Osteoblast (primary cell): ENCODE results near the gene NRP2. TPM values are rescaled to one million over a fixed set of nuclear protein-coding genes. Genes with fewer than 3 reads are reported as not detected.

Experiments used
- DNase-seq: peaks from one replicate; pipeline ENCODE4 v3.0.0; 2011; ENCODE audit warnings: low spot score, mixed read lengths; ENCODE audit not compliant: insufficient read length; ENCODE audit errors: missing footprints
- H2AFZ ChIP-seq: 2 replicates; pipeline ENCODE4 v1.6.0; 2011; ENCODE audit warnings: mild to moderate bottlenecking, low read length
- H3K27ac ChIP-seq: 2 replicates; pipeline ENCODE4 v1.5.1; 2011; ENCODE audit warnings: mild to moderate bottlenecking, low read depth, low read length, moderate library complexity
- H3K27me3 ChIP-seq: 2 replicates; pipeline ENCODE4 v1.6.0; 2012; ENCODE audit warnings: mild to moderate bottlenecking, control low read depth, inconsistent platforms, low read length, moderate library complexity; ENCODE audit not compliant: insufficient read depth
- H3K36me3 ChIP-seq: 2 replicates; pipeline ENCODE4 v1.5.1; 2011; ENCODE audit warnings: mild to moderate bottlenecking, low read length, control low read depth, moderate library complexity; ENCODE audit not compliant: insufficient read depth
- H3K4me1 ChIP-seq: 2 replicates; pipeline ENCODE4 v1.5.1; 2011; ENCODE audit warnings: mild to moderate bottlenecking, low read length, control low read depth, moderate library complexity; ENCODE audit not compliant: insufficient read depth
- H3K4me2 ChIP-seq: 2 replicates; pipeline ENCODE4 v1.6.0; 2011; ENCODE audit warnings: mild to moderate bottlenecking, low read length; ENCODE audit not compliant: insufficient read depth
- H3K4me3 ChIP-seq: fragments of 200-600 bp; sonication (generic); 3 replicates; pipeline ENCODE4 v1.5.1; 2012; ENCODE audit warnings: mild to moderate bottlenecking, low read length, inconsistent platforms; ENCODE audit not compliant: insufficient read depth
- H3K79me2 ChIP-seq: 2 replicates; pipeline ENCODE4 v1.6.0; 2012; ENCODE audit warnings: mild to moderate bottlenecking, low read length, control low read depth, inconsistent platforms; ENCODE audit not compliant: insufficient read depth
- H3K9me3 ChIP-seq: 2 replicates; pipeline ENCODE4 v1.5.1; 2011; ENCODE audit warnings: low read depth, low read length, control low read depth
- H4K20me1 ChIP-seq: 2 replicates; pipeline ENCODE4 v1.6.0; 2012; ENCODE audit warnings: mild to moderate bottlenecking, low read length, control low read depth; ENCODE audit not compliant: insufficient read depth
- CTCF ChIP-seq: IDR thresholded peaks from 2 replicates; pipeline ENCODE4 v1.5.1; 2011; ENCODE audit warnings: mild to moderate bottlenecking, low read depth, low read length, moderate library complexity; ENCODE audit errors: extremely low read depth
- total RNA-seq: library from RNA; depleted of rRNA; stranded (reverse); fragments of >200 nt; gene quantifications from 2 replicates; pipeline ENCODE4 v1.2.3, GENCODE V29; 2012

The NRP2 gene
- total RNA-seq, 1 donor, result 183 TPM

GRCh38 chr2:205703471-205704126 is 21.3 kb downstream of the NRP2 start:
- Histone ChIP-seq H3K4me3 (no peak overlapping the region), H3K9me3 (no peaks in the 10 kb centered on the region), H3K27me3 (no peaks in the 10 kb centered on the region), H3K36me3 (peaks cover 19% of the 10 kb centered on the region), H3K79me2 (peaks cover 33% of the 10 kb centered on the region), H3K4me2 (no peak overlapping the region), H3K4me1 (peaks cover 93% of the 10 kb centered on the region), H4K20me1 (no peaks in the 10 kb centered on the region), H3K27ac (peak overlapping the region; percentile 98), H2AFZ (no peak overlapping the region)
- DNase-seq, result no peak
- TF ChIP-seq CTCF, result no peak

- peak overlapping the region; percentile 4 for H2AFZ ChIP-seq
- H3K9me3 ChIP-seq, result no peaks in the 10 kb centered on the region
- peak overlapping the region; percentile 98 for H3K27ac ChIP-seq
- no peaks in the 10 kb centered on the region for H4K20me1 ChIP-seq
- DNase-seq, result no peak
- H3K4me3 ChIP-seq, result no peak overlapping the region
- peaks cover 93% of the 10 kb centered on the region for H3K4me1 ChIP-seq
- H3K4me2 ChIP-seq, result peak overlapping the region; percentile 44
- H3K36me3 ChIP-seq, result peaks cover 15% of the 10 kb centered on the region
- no peaks in the 10 kb centered on the region for H3K27me3 ChIP-seq
- H3K79me2 ChIP-seq, result peaks cover 39% of the 10 kb centered on the region
- no peak for TF ChIP-seq CTCF
These were observed 21.9 kb downstream of the NRP2 start for GRCh38 chr2:205704127-205704741.

GRCh38 chr2:205705511-205706349 is 23.4 kb downstream of the NRP2 start:
- Histone ChIP-seq H3K4me2 (no peak overlapping the region), H2AFZ (no peak overlapping the region), H3K9me3 (no peaks in the 10 kb centered on the region), H3K27ac (peak overlapping the region; percentile 98), H3K36me3 (peaks cover 13% of the 10 kb centered on the region), H3K4me3 (no peak overlapping the region), H3K4me1 (peaks cover 78% of the 10 kb centered on the region), H4K20me1 (no peaks in the 10 kb centered on the region), H3K27me3 (no peaks in the 10 kb centered on the region), H3K79me2 (peaks cover 50% of the 10 kb centered on the region)
- DNase-seq, result no peak
- no peak for TF ChIP-seq CTCF
